Duodenal mucosa (tissue), 2 donors: ENCODE measurements around the gene RASAL3.
"Not testable (repeated sequence)": the region's sequence is repeated elsewhere in the genome, so short reads cannot be mapped to it uniquely, and the experiment has no call there.

ENCODE experiments used
- H3K27ac ChIP-seq: one replicate; pipeline ENCODE4 v1.7.0; 2013; ENCODE audit warnings: low read depth, low read length
- H3K27me3 ChIP-seq, 2 donors: one replicate each; pipeline ENCODE4 v1.7.0; 2013; ENCODE audit warnings: low read length in 2 of 2, control low read depth in 1 of 2; ENCODE audit not compliant: insufficient read depth in 2 of 2, control insufficient read depth in 1 of 2
- H3K36me3 ChIP-seq, 2 donors: one replicate each; pipeline ENCODE4 v1.7.0; 2013; ENCODE audit warnings: low read length in 2 of 2, control low read depth in 1 of 2; ENCODE audit not compliant: insufficient read depth in 2 of 2, control insufficient read depth in 1 of 2
- H3K4me1 ChIP-seq, 2 donors: one replicate each; pipeline ENCODE4 v1.7.0; 2013; ENCODE audit warnings: low read length in 2 of 2, control low read depth in 1 of 2; ENCODE audit not compliant: insufficient read depth in 2 of 2, control insufficient read depth in 1 of 2
- H3K4me3 ChIP-seq, 2 donors: one replicate each; pipeline ENCODE4 v1.7.0; 2013; ENCODE audit warnings: low read length in 2 of 2, low read depth in 1 of 2
- H3K9ac ChIP-seq, 2 donors: one replicate each; pipeline ENCODE4 v1.7.0; 2013; ENCODE audit warnings: low read length in 2 of 2, low read depth in 1 of 2
- H3K9me3 ChIP-seq, 2 donors: one replicate each; pipeline ENCODE4 v1.7.0; 2013; ENCODE audit warnings: low read length in 2 of 2, control low read depth in 1 of 2; ENCODE audit not compliant: control insufficient read depth in 1 of 2

Gene RASAL3

GRCh38 chr19:15418579-15419412, 45.5 kb downstream of the RASAL3 start, which contains the start of gene AKAP8L:
TSS of gene AKAP8L (minus strand) at chr19:15418988. CDS start at chr19:15418923, 65 bp downstream.
- H3K27ac ChIP-seq, result peak within 1 kb of the TSS; percentile 39
- peak within 1 kb of the TSS; percentile 81 to 94 for H3K9ac ChIP-seq
- H3K36me3 ChIP-seq, result peaks cover 9 to 20% of the 10 kb centered on the region in 2 donors
- H3K27me3 ChIP-seq, result no peaks in the 10 kb centered on the region
- peaks cover 0 to 3% of the 10 kb centered on the region in 2 donors for H3K9me3 ChIP-seq
- H3K4me1 ChIP-seq, result peaks cover 20 to 24% of the 10 kb centered on the region in 2 donors
- H3K4me3 ChIP-seq, result peak within 1 kb of the TSS; percentile 92 to 99

DNA sequence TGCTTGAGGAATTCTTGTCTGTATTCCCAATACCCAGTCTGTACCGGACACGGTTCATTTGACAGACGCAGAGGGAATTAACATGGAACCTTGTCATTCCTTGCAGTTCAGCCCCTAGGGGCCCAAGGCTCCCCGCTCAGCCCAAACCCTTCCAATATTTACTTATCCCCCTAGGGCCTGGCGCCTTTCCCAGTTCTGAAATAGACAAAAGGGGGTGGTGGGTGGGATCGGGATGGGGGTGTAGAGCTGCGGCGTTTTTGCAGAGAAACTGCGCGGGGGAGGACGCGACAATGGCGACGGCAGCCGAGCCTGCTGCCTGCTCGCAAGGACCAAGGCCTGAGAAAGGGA, 46.1 kb downstream of the RASAL3 start:
- Histone ChIP-seq H3K9ac (peak overlapping the region; percentile 81 to 94), H3K4me1 (peaks cover 20 to 27% of the 10 kb centered on the region in 2 donors)

GRCh38 chr19:15417699-15418098, 46.6 kb downstream of the RASAL3 start:
- Histone ChIP-seq H3K36me3 (peaks cover 0 to 9% of the 10 kb centered on the region in 2 donors), H3K9ac (peak overlapping the region; percentile 81 to 94), H3K4me1 (peaks cover 20 to 27% of the 10 kb centered on the region in 2 donors), H3K4me3 (peak overlapping the region; percentile 92 to 99), H3K27ac (no peak overlapping the region), H3K9me3 (no peaks in the 10 kb centered on the region), H3K27me3 (no peaks in the 10 kb centered on the region)

More for the DNA sequence above, 46.1 kb downstream of the RASAL3 start:
- Histone ChIP-seq H3K4me3 (peak overlapping the region; percentile 92 to 99), H3K27ac (peak overlapping the region; percentile 39), H3K9me3 (no peaks in the 10 kb centered on the region), H3K27me3 (no peaks in the 10 kb centered on the region), H3K36me3 (peaks cover 3 to 14% of the 10 kb centered on the region in 2 donors)

GRCh38 chr19:15412832-15413231, 51.5 kb downstream of the RASAL3 start:
- no peak overlapping the region for H3K9ac ChIP-seq
- H3K36me3 ChIP-seq, result peaks cover 13% of the 10 kb centered on the region in 2 donors
- peaks cover 17 to 18% of the 10 kb centered on the region in 2 donors for H3K4me1 ChIP-seq
- H3K27ac ChIP-seq, result no peak overlapping the region
- H3K9me3 ChIP-seq, result no peaks in the 10 kb centered on the region
- H3K4me3 ChIP-seq, result no peak overlapping the region
- no peaks in the 10 kb centered on the region for H3K27me3 ChIP-seq

- H3K4me1 ChIP-seq, H3K27me3 ChIP-seq, H3K9me3 ChIP-seq, H3K27ac ChIP-seq, H3K4me3 ChIP-seq, H3K9ac ChIP-seq: not testable (repeated sequence)
- H3K36me3 ChIP-seq, result peaks cover 11 to 13% of the 10 kb centered on the region in 2 donors
Measured at GRCh38 chr19:15411351-15411750, 53.0 kb downstream of the RASAL3 start.

DNA sequence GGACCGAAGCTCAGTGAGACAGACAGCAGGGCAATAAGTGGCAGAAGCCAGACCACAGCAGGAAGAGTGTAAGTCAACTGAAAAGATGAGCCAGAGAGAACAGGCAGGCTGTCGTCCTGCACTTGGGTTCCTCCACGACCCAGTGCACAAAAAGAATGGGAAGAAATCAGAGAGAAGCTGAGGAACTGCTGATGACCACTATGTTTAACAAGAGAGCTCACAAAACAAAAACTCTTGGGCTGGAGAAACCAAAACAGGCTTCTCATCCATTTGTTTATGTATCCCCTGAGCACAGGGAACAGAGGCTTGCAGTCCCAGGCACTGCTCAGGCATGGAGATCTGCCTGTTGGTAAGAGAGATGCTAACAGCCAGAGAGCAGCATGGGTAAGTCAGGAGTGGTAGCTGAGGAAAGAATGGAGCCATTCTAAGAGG, 59.5 kb downstream of the RASAL3 start:
- Histone ChIP-seq H3K36me3 (peaks cover 45 to 58% of the 10 kb centered on the region in 2 donors), H3K9ac (no peak overlapping the region), H3K27me3 (no peaks in the 10 kb centered on the region), H3K4me1 (peaks cover 11 to 12% of the 10 kb centered on the region in 2 donors), H3K4me3 (no peak overlapping the region), H3K9me3 (no peaks in the 10 kb centered on the region), H3K27ac (no peak overlapping the region)

- Histone ChIP-seq H3K9ac (no peak overlapping the region), H3K9me3 (no peaks in the 10 kb centered on the region), H3K4me3 (no peak overlapping the region), H3K4me1 (peaks cover 11 to 12% of the 10 kb centered on the region in 2 donors), H3K36me3 (peaks cover 45 to 58% of the 10 kb centered on the region in 2 donors), H3K27me3 (no peaks in the 10 kb centered on the region), H3K27ac (no peak overlapping the region)
Measured at GRCh38 chr19:15404097-15404779, 60.1 kb downstream of the RASAL3 start.

DNA sequence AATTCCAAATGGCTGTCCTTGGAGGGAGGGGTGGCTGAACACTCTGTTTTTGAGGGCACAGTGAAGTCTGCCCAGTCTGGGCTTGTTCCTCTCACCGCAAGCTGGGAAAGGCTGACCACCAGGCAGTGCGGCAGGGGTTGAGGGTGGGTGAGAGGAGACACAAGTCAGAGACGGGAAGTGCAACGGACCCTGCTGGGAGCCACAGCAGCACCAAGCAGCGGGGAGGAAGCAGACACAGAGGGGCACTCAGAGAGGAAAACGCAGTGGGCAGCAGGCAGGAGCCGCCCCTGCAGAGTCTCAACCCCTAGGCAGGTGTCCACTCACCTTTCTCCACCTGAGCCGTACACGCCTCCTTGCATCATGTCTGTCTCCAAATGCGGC, 61.2 kb downstream of the RASAL3 start:
- Histone ChIP-seq H3K27ac (no peak overlapping the region), H3K36me3 (peaks cover 46 to 66% of the 10 kb centered on the region in 2 donors), H3K4me1 (peaks cover 11 to 12% of the 10 kb centered on the region in 2 donors), H3K9me3 (no peaks in the 10 kb centered on the region), H3K9ac (no peak overlapping the region), H3K4me3 (no peak overlapping the region), H3K27me3 (no peaks in the 10 kb centered on the region)

DNA sequence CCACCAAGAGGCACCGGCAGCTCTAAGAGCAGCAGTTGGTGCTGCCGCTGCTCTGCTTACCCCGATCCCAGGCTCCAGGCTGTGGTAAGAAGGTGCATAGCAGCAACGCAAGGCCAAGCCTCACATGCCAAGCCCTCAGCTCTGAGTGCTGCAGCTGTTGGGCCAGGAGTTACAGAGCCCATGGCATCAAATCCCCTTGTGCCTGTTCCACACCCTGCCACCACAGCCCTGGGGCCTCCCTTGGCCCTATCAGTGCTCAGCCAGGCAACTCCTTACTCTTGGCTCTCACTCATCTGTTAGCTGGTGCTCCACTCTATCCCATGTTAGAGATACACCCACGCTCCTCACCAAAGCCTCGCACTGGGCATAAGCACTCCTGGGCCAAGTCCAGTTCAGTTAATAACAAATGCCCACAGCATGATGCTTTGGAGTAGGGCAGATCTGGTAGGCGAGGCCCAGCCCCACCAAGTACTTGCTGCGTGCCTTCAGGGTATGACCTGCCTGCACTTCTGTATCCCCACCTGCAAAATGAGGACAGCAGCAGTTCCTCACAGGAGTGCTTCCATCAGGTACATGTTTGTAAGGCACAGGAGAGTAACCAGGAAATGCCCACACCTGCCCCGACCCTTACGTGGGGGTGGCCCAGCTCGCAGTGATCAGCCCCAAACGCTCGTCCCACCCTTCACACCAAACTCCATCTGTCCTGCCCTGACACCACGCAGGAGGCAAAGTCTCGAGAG, 61.8 kb downstream of the RASAL3 start:
- H3K27me3 ChIP-seq, result no peaks in the 10 kb centered on the region
- H3K4me3 ChIP-seq, result no peak overlapping the region
- H3K9me3 ChIP-seq, result no peaks in the 10 kb centered on the region
- peaks cover 51 to 72% of the 10 kb centered on the region in 2 donors for H3K36me3 ChIP-seq
- peaks cover 11 to 12% of the 10 kb centered on the region in 2 donors for H3K4me1 ChIP-seq
- no peak overlapping the region for H3K9ac ChIP-seq
- H3K27ac ChIP-seq, result no peak overlapping the region
